HG03457 (cell line): ENCODE data around the gene LRRIQ4.

Source experiments
- ATAC-seq: cut with Tn5 transposase; IDR thresholded peaks from one replicate; pipeline ENCODE4 v1.9.1; 2021; ENCODE audit warnings: moderate number of reproducible peaks; ENCODE audit not compliant: unreplicated experiment

The LRRIQ4 gene

GRCh38 chr3:169812332-169813235 is at the start of gene LRRIQ4, which contains the start of gene LRRC34:
TSS of gene LRRIQ4 (plus strand) at chr3:169812870. CDS start at chr3:169821922, 9,052 bp downstream.
TSS of gene LRRC34 (minus strand) at chr3:169812904. CDS start at chr3:169812548, 356 bp downstream.
- peak; percentile 69 for ATAC-seq

DNA sequence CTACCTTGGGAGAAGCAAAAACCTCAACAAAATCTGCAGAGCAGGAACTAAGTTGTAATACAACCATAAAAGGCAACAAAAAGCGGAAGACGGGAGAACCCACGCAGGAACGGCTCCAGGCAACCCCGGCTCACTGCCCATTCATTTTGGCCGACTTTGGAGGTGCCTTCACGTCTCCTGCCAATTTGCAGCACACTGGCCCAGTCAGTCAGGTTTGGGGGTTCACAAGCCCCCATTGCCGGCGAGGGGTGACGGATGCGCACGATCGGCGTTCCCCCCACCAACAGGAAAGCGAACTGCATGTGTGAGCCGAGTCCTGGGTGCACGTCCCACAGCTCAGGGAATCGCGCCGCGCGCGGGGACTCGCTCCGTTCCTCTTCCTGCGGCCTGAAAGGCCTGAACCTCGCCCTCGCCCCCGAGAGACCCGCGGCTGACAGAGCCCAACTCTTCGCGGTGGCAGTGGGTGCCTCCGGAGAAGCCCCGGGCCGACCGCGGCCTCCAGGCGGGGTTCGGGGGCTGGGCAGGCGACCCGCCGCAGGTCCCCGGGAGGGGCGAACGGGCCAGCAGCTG is 48.3 kb upstream of the LRRIQ4 start:
- ATAC-seq, result peak; percentile 37

- peak; percentile 79 for ATAC-seq
Measured at GRCh38 chr3:169764882-169765612, 47.6 kb upstream of the LRRIQ4 start, which contains the start of gene TERC. TSS of gene TERC (minus strand) at chr3:169765060.

DNA sequence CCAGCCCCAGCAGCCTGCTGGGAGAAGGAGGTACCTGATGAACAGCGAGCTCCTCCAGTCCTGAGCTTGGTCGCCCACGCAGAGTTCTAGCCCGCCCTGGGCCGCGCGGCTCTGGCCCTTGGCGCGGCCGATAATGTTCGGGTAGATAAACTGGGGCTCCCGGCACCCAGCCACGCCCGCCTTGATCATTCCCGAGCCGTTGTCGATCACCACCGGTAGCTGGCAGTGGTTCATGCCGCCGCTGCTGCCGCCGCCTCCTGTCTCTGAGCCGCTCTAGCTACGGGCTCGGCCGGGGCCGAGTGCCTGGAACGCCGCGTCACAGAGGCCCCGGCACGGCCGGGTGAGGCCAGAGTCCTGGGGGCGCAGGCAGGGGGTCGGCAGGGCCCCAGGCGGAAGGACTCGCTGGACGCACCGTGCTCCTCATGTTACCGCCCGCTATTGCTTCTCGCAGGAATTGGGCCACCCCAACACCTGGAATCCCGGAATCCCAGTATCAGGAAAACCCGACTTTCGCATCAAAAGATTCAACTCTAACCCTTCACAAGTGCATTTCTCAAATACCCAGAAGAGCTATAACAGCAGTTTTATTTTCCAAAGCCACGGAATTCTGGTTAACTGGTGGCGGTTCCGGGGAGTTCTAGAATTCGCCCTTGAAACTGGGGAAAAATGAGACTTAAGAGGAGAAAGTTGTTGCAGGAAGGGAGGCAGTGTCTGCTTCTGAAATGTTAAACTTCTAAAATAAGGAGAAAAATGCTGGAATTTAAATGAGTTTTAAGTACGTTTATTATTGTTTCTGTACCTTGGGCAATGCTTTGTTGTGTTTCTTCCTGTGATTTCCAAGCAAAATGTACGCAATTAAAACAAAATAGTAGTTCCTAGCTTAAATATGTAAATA is 43.1 kb upstream of the LRRIQ4 start, which contains the start of gene ACTRT3:
TSS of gene ACTRT3 (minus strand) at position 275 of the 895 bp plus-strand sequence. CDS start at position 234, 41 bp downstream.
- ATAC-seq, result peak; percentile 25

DNA sequence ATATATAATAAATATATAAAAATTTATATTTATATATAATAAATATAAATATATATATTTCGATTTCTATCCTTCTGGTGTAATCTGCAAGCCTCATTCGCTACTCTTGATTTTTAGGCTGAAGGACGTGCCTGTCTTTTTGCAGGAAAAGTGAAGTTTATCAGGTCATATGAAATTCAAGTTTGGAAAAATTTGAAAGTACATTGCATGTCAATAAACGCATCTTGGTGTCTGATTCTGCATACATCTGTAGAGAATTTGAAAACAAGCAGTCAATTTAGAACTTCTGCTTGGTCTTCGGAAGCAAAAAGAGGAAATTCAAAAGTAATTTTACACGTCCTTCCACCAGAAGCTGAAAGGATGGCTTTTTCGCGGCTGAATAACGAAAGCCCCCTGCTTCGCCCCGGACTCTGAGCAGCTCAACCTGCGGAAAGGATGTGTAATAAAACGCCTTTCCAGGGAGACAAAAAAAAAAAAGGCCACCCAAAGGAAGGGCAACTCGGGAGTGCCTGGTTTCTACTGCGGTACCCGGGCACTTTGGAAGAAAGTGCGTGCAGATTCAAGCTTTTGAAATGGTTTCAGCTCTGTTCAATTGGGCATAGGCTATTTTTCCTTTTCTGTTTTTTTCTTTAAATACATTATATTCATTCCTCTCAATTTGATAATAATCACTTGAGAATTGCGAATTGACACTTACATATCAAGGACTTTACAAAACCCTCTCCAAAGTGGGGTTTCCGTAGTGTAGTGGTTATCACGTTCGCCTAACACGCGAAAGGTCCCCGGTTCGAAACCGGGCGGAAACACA is 41.0 kb upstream of the LRRIQ4 start:
- no peak for ATAC-seq

GRCh38 chr3:169772305-169772896 is 40.3 kb upstream of the LRRIQ4 start:
- ATAC-seq, result peak; percentile 19

GRCh38 chr3:169772897-169773816 is 39.5 kb upstream of the LRRIQ4 start, which contains the start of gene MYNN:
TSS of gene MYNN (plus strand) at chr3:169773396. CDS start at chr3:169774296, 900 bp downstream.
- ATAC-seq, result peak; percentile 69

DNA sequence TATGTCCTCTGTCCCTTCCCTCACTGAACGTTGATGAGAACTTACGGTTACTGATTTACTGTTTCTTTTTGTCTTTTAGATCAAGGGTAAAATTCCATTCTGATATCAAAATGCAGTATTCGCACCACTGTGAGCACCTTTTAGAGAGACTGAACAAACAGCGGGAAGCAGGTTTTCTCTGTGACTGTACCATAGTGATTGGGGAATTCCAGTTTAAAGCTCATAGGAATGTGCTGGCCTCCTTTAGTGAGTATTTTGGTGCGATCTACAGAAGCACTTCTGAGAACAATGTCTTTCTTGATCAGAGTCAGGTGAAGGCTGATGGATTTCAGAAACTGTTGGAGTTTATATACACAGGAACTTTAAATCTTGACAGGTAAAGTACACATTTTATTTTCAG is 38.5 kb upstream of the LRRIQ4 start:
- ATAC-seq, result no peak

GRCh38 chr3:169777822-169778221 is 34.8 kb upstream of the LRRIQ4 start:
- no peak for ATAC-seq

GRCh38 chr3:169780742-169781141 is 31.9 kb upstream of the LRRIQ4 start:
- ATAC-seq, result no peak

- ATAC-seq, result no peak
Measured at GRCh38 chr3:169781209-169781855, 31.3 kb upstream of the LRRIQ4 start.

DNA sequence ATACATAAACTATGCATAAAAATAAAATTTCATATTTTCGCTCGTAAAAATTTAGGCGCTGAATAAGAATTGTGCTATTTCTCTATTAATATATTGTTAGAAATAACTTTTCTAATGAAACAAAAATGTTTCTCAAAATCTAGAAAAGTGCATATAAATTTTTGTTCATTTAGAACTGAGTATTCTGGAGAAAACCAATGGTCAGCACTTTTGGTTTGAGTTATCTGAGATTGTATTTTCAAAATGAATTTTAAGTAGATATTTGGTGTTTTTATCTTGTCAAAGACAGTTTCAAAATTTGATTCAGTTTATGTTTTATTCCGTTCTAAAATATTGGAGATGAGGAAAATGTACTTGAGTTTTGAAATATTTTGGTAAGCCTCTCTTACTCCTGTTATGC is 25.6 kb upstream of the LRRIQ4 start:
- ATAC-seq, result no peak

DNA sequence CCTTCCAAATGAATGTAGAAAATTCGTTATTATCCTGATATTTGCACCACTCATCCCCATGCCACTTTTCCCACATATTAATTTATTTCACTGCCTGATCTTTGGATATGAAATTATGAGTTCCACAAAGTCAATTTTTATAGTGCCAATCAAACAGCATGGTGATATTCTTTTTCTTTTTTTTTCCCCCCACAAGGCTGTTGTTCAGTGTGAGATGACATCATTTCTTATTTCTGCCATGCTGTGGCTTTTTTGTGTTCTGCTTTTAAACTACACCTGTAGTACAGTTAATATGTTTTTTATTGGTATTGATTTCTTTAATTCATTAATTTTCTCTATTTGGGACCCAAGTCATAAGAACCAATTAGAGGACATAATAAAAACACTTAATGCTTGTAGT is 24.9 kb upstream of the LRRIQ4 start:
- no peak for ATAC-seq

DNA sequence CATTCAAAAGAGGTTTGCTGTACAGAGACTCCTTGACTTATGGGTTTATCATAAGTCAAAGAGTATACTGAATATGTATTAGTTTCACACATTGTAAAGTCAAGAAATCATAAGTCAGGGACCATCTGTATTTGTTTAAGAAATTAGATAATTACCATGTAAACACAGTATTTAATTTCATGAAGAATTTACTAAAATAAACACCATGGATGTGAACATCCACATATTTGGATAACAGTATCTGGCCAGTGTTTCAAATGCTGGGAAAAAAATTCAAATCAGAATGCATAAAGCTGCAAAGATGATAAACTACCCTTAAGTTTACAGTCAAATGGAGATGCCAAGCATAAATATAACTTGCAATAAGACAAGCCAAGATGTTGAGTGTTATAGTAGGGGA is 22.5 kb upstream of the LRRIQ4 start:
- ATAC-seq, result no peak

DNA sequence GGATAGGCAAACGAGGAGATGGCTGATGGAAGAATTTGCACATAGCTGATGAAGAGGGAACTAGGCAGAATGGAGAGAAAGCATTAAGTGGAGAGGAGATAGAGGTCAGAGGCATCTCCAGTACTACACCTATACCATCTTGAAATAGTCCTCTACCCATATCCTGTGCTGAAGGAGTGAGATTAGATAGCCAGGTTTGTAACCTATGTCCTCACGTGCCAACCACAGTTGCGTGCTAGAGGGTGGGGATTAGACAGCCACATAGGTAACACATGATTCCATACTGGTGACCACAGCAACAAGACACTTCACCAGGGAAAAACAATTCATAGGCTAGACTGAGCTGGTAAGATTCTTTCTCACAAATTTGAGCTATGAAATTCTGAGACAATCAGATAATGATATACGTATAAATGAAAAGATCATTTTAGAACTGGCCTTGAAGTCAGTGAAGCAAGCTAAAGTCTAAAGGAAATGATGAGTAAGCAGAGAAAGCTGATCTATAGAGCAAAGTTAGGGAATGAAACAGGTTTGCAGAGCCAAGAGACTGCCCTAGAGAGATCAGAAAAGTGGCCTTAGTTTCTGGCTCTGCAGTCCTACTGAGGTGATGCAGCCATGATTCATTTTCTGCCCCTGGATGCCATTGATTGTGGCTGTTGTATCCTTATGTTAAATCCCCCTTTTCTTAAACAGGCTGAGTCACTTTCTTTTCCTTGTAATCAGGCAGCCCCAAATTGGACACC is 21.8 kb upstream of the LRRIQ4 start:
- no peak for ATAC-seq

DNA sequence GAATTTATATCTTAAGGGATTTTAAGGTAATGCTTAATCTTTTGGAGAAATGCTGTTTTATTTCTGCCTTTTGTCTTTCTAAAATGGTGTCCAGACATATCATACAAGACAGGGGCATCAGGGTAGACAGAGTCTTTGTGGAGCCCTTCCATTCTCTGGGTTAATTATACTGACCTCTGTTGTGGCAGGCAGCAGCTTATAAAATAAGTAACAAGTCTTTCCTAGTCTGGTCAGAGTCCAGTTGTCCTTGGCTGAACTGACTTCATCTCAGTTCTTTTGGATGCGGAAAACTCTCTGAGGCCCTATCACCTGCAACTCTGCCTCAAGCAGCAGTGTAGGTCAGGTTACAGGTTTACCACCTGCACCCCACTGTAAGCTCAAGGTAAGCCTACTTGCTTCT is 20.3 kb upstream of the LRRIQ4 start:
- no peak for ATAC-seq

GRCh38 chr3:169804681-169805080 is 8.0 kb upstream of the LRRIQ4 start:
- ATAC-seq, result no peak
